ENCODE data around the gene PACS1.

- TF ChIP-seq CTCF (IDR thresholded peaks at IDR 0.05) (no peak), POLR2AphosphoS5 (IDR thresholded peaks at IDR 0.05) (no peak)
Measured at GRCh38 chr11:66184728-66185127, 114.7 kb downstream of the PACS1 start.

Data from breast epithelium (tissue), 3 donors.